Trophoblast cell (in vitro differentiated cells and primary cell): ENCODE measurements around the gene XCL2.

Source experiments
- DNase-seq, 2 donors: peaks; one replicate each; pipeline ENCODE4 v3.0.0-alpha.2; 2016
- H2AFZ ChIP-seq: 2 replicates; pipeline ENCODE4 v1.6.1; 2013; ENCODE audit warnings: low read length, moderate library complexity, mild to moderate bottlenecking; ENCODE audit not compliant: insufficient read depth, poor library complexity
- H2AK5ac ChIP-seq: 2 replicates; pipeline ENCODE4 v1.6.1; 2013; ENCODE audit warnings: mild to moderate bottlenecking, low read length
- H2BK120ac ChIP-seq: 2 replicates; pipeline ENCODE4 v1.6.1; 2013; ENCODE audit warnings: low read length, mild to moderate bottlenecking, moderate library complexity; ENCODE audit not compliant: insufficient read depth, poor library complexity
- H2BK12ac ChIP-seq: 2 replicates; pipeline ENCODE4 v1.6.1; 2013; ENCODE audit warnings: mild to moderate bottlenecking, low read length, moderate library complexity
- H2BK5ac ChIP-seq: 2 replicates; pipeline ENCODE4 v1.6.1; 2013; ENCODE audit warnings: low read length, low read depth, moderate library complexity, mild to moderate bottlenecking; ENCODE audit not compliant: poor library complexity
- H3K14ac ChIP-seq: 2 replicates; pipeline ENCODE4 v1.6.1; 2013; ENCODE audit warnings: mild to moderate bottlenecking, low read length
- H3K18ac ChIP-seq: 2 replicates; pipeline ENCODE4 v1.6.1; 2013; ENCODE audit warnings: mild to moderate bottlenecking, low read length
- H3K23ac ChIP-seq: 2 replicates; pipeline ENCODE4 v1.6.1; 2013; ENCODE audit warnings: low read length
- H3K27ac ChIP-seq: 2 replicates; pipeline ENCODE4 v1.5.1; 2013; ENCODE audit warnings: low read depth, mild to moderate bottlenecking, inconsistent platforms, low read length, moderate library complexity
- H3K27me3 ChIP-seq: 2 replicates; pipeline ENCODE4 v1.6.1; 2013; ENCODE audit warnings: inconsistent platforms, mild to moderate bottlenecking, low read length, moderate library complexity; ENCODE audit not compliant: insufficient read depth
- H3K36me3 ChIP-seq, 2 experiments: 1 replicate in 1 of 2; 2 replicates in 1 of 2; pipeline ENCODE4 v1.6.1; 2013; ENCODE audit warnings: low read length in 2 of 2, mild to moderate bottlenecking in 2 of 2, moderate library complexity in 1 of 2; ENCODE audit not compliant: insufficient read depth in 2 of 2, control insufficient read depth in 1 of 2
- H3K4ac ChIP-seq: 2 replicates; pipeline ENCODE4 v1.6.1; 2013; ENCODE audit warnings: low read depth, mild to moderate bottlenecking, low read length, moderate library complexity
- H3K4me1 ChIP-seq, 2 experiments: 1 replicate in 1 of 2; 2 replicates in 1 of 2; pipeline ENCODE4 v1.6.1; 2013; ENCODE audit warnings: low read length in 2 of 2, mild to moderate bottlenecking in 2 of 2, moderate library complexity in 1 of 2; ENCODE audit not compliant: insufficient read depth in 2 of 2, control insufficient read depth in 1 of 2
- H3K4me2 ChIP-seq: 2 replicates; pipeline ENCODE4 v1.6.1; 2013; ENCODE audit warnings: inconsistent platforms, mild to moderate bottlenecking, low read length, moderate library complexity
- H3K4me3 ChIP-seq: 2 replicates; pipeline ENCODE4 v1.5.1; 2013; ENCODE audit warnings: mild to moderate bottlenecking, low read depth, low read length, inconsistent platforms
- H3K79me1 ChIP-seq: one replicate; pipeline ENCODE4 v1.6.1; 2013; ENCODE audit warnings: low read length
- H3K79me2 ChIP-seq: 2 replicates; pipeline ENCODE4 v1.6.1; 2013; ENCODE audit warnings: low read length, mild to moderate bottlenecking; ENCODE audit not compliant: control insufficient read depth, insufficient read depth, poor library complexity
- H3K9ac ChIP-seq: 2 replicates; pipeline ENCODE4 v1.6.1; 2013; ENCODE audit warnings: mild to moderate bottlenecking, low read length
- H3K9me3 ChIP-seq: 2 replicates; pipeline ENCODE4 v1.6.1; 2013; ENCODE audit warnings: low read depth, mild to moderate bottlenecking, control low read depth, inconsistent platforms, low read length; ENCODE audit not compliant: insufficient read depth
- H4K12ac ChIP-seq: 2 replicates; pipeline ENCODE4 v1.6.1; 2013; ENCODE audit warnings: low read depth, mild to moderate bottlenecking, low read length, moderate library complexity
- H4K8ac ChIP-seq: 2 replicates; pipeline ENCODE4 v1.6.1; 2013; ENCODE audit warnings: low read depth, mild to moderate bottlenecking, low read length, moderate library complexity
- H4K91ac ChIP-seq: one replicate; pipeline ENCODE4 v1.6.1; 2013; ENCODE audit warnings: low read depth, mild to moderate bottlenecking, low read length, moderate library complexity
- WGBS: extraction: QIAGEN DNeasy Blood & Tissue Kit; methylation state at CpG from one replicate; pipeline ENCODE4 v1.1.7; 2013; ENCODE audit warnings: missing lambda C conversion rate; ENCODE audit not compliant: insufficient read length, insufficient coverage; ENCODE audit errors: extremely low coverage; 5-methylcytosine and 5-hydroxymethylcytosine counted together

The XCL2 gene

DNA sequence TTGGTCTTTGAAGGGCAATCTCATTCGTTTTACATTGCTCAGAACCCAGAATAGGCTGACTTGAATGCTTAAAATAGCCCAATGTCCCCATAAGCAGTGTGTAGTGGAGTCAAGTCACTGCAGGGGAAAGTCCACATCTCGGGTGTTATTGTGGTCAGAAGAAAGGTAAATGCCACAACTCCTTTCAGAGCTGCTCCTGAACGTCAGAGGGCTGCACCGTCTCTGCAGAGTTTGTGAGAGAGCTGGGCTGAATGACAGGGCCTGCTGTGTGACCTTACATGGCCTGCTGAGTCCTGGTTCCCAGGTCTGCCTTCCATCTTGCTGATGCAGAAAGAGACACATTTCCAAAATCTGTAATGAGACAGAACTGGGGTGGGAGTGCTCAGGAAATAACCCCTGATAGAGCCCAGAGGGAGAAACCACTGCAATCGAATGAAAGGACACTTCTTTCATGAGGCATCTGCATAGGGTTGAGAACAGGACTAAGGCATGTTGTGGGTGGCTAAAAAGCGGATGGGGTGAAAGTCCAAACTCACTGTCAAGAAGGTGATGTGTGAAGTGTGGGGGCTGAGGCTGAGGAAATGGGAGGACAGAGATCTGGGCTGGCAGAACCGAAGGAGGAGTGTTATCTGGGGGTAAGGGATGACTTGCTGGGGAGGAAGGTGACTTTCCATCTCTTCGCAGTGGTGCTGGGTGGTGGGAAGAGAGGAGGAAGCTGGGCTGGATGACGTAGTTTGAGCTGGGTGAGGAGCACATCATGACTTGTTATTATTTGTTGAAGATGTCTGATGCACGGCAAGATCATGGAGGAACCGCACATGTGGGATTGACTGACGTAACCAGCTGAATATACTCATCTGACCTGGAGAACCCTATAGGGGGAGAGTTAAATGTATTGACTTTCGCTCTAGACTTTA, 33.7 kb downstream of the XCL2 start:
- Histone ChIP-seq H3K14ac (no peak overlapping the region), H4K8ac (no peak overlapping the region), H2BK5ac (no peak overlapping the region), H3K79me2 (no peaks in the 10 kb centered on the region), H3K9ac (no peak overlapping the region), H3K9me3 (peaks cover 1% of the 10 kb centered on the region), H4K12ac (no peak overlapping the region), H3K4ac (no peak overlapping the region), H2AFZ (no peak overlapping the region), H3K27ac (no peak overlapping the region), H3K27me3 (no peaks in the 10 kb centered on the region), H3K4me1 (peaks cover 12 to 15% of the 10 kb centered on the region in 2 experiments), H3K23ac (no peak overlapping the region), H3K18ac (no peak overlapping the region), H4K91ac (peak overlapping the region; percentile 14), H3K4me2 (no peak overlapping the region), H3K36me3 (no peaks in the 10 kb centered on the region), H2BK12ac (no peak overlapping the region), H3K79me1 (peaks cover 2% of the 10 kb centered on the region), H2BK120ac (no peak overlapping the region), H2AK5ac (no peak overlapping the region), H3K4me3 (no peak overlapping the region)
- DNase-seq = no peak
- no CpG with 5 or more reads among the region's 13 CpGs for WGBS

DNA sequence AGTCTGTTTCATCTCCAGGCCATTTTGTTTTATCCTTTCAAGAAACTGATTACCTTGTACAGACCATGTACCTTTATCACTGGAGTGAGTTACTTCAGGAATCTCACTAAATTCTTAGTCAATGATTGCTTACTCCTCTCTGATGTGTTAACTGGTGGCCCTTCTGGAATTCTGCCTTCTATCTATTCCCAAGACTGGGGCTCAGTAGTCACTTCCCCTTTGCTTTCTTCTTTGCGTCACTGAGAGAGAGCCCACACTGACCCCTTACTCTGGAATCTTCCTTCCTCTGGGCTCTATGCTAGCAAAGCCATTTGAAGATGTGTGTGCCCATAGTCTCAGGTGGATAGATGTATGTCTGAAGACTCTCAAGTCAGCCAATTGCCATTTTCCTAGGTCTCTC, 34.6 kb downstream of the XCL2 start:
- peaks cover 2% of the 10 kb centered on the region for H3K79me1 ChIP-seq
- H3K27me3 ChIP-seq = no peaks in the 10 kb centered on the region
- no CpG with 5 or more reads among the region's 1 CpG for WGBS

DNA sequence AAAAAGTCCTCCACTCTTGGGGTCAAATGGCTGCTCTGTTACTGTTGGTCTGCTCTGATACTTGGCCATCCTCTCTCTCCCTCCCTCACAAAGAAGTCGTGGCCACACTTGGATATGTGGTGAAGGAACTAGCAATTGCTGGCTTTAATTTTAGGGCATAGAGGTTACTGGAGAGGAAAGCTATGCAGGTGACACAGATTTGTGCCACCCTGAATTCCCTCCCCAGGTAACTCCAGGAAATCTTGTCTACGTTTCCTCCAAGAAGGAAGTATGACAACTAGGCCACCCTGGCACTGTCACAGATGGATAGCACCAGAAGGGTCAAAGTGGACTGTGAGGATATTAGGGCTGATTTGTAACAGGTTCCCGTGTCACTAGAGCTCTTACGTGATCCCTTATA, 36.0 kb downstream of the XCL2 start:
- no CpG with 5 or more reads among the region's 4 CpGs for WGBS
- no peak overlapping the region for H4K91ac ChIP-seq

More for the DNA sequence above, 34.6 kb downstream of the XCL2 start:
- no peaks in the 10 kb centered on the region for H3K36me3 ChIP-seq
- H3K79me2 ChIP-seq = no peaks in the 10 kb centered on the region
- peaks cover 12 to 15% of the 10 kb centered on the region in 2 experiments for H3K4me1 ChIP-seq
- H3K9me3 ChIP-seq = peaks cover 1% of the 10 kb centered on the region
- H3K9ac ChIP-seq = no peak overlapping the region
- no peak overlapping the region for H4K12ac ChIP-seq
- H4K8ac ChIP-seq = no peak overlapping the region
- H2BK5ac ChIP-seq = no peak overlapping the region
- no peak overlapping the region for H2BK120ac ChIP-seq
- DNase-seq = no peak
- no peak overlapping the region for H3K4ac ChIP-seq
- no peak overlapping the region for H2AK5ac ChIP-seq
- no peak overlapping the region for H3K23ac ChIP-seq
- no peak overlapping the region for H2BK12ac ChIP-seq
- H3K14ac ChIP-seq = no peak overlapping the region
- H4K91ac ChIP-seq = no peak overlapping the region
- no peak overlapping the region for H3K4me3 ChIP-seq
- no peak overlapping the region for H3K18ac ChIP-seq
- H3K4me2 ChIP-seq = no peak overlapping the region
- no peak overlapping the region for H2AFZ ChIP-seq
- no peak overlapping the region for H3K27ac ChIP-seq

DNA sequence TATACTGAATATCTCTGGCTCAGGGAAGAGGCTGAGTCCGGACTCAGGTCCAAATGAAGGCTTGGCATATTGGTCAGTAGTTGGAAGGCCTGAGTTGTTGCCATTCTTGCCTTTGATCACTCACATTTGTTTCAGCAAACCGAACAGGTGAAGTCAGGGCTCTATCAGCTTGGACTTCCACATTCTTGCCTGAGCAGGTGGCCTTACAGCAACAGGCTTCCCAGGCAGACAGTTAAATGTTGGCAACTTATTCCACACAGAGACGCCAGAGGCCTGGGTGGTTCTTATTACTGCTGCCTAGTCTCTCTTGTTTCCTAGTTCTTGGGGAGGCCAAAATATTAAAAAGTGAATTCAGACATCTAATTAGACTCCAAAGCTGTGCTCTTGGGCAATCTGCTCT, 36.6 kb downstream of the XCL2 start:
- Histone ChIP-seq H3K4me3 (no peak overlapping the region), H2AFZ (no peak overlapping the region), H2BK5ac (no peak overlapping the region), H3K4me2 (no peak overlapping the region), H3K4me1 (peaks cover 3 to 5% of the 10 kb centered on the region in 2 experiments), H3K14ac (no peak overlapping the region), H3K79me2 (no peaks in the 10 kb centered on the region), H3K36me3 (no peaks in the 10 kb centered on the region), H4K8ac (no peak overlapping the region), H2BK120ac (no peak overlapping the region), H3K27ac (no peak overlapping the region), H2AK5ac (no peak overlapping the region), H3K9ac (no peak overlapping the region), H2BK12ac (no peak overlapping the region), H3K27me3 (no peaks in the 10 kb centered on the region), H4K12ac (no peak overlapping the region), H3K23ac (no peak overlapping the region), H3K4ac (no peak overlapping the region), H3K9me3 (no peaks in the 10 kb centered on the region), H3K18ac (no peak overlapping the region), H3K79me1 (no peaks in the 10 kb centered on the region), H4K91ac (no peak overlapping the region)
- WGBS = no CpG with 5 or more reads among the region's 3 CpGs
- no peak for DNase-seq

More for the DNA sequence above, 36.0 kb downstream of the XCL2 start:
- no peak overlapping the region for H3K4me3 ChIP-seq
- no peak overlapping the region for H3K18ac ChIP-seq
- H4K8ac ChIP-seq = no peak overlapping the region
- H3K4me1 ChIP-seq = peaks cover 3 to 7% of the 10 kb centered on the region in 2 experiments
- H3K23ac ChIP-seq = no peak overlapping the region
- no peaks in the 10 kb centered on the region for H3K79me2 ChIP-seq
- H3K9me3 ChIP-seq = no peaks in the 10 kb centered on the region
- DNase-seq = no peak
- H2BK5ac ChIP-seq = no peak overlapping the region
- no peak overlapping the region for H2BK120ac ChIP-seq
- no peak overlapping the region for H3K4ac ChIP-seq
- no peak overlapping the region for H3K9ac ChIP-seq
- no peak overlapping the region for H2AFZ ChIP-seq
- no peak overlapping the region for H4K12ac ChIP-seq
- H3K14ac ChIP-seq = no peak overlapping the region
- no peaks in the 10 kb centered on the region for H3K36me3 ChIP-seq
- H3K27me3 ChIP-seq = no peaks in the 10 kb centered on the region
- H3K4me2 ChIP-seq = no peak overlapping the region
- no peak overlapping the region for H2BK12ac ChIP-seq
- H2AK5ac ChIP-seq = no peak overlapping the region
- no peak overlapping the region for H3K27ac ChIP-seq
- no peaks in the 10 kb centered on the region for H3K79me1 ChIP-seq
